ENCODE measurements around the gene TMTC3.
"Not testable (repeated sequence)": the region's sequence is repeated elsewhere in the genome, so short reads cannot be mapped to it uniquely, and the experiment has no call there.

Gene TMTC3

GRCh38 chr12:88167384-88167783 lies 25.3 kb downstream of the TMTC3 start:
- no peak for FAIRE-seq

GRCh38 chr12:88172844-88173407 lies 30.8 kb downstream of the TMTC3 start:
- FAIRE-seq, result no peak

- FAIRE-seq, result no peak
These were observed 33.4 kb downstream of the TMTC3 start for GRCh38 chr12:88175544-88175943.

GRCh38 chr12:88179436-88180014 lies 37.4 kb downstream of the TMTC3 start:
- no peak for FAIRE-seq

GRCh38 chr12:88181881-88182280 lies 39.8 kb downstream of the TMTC3 start:
- no peak for FAIRE-seq

GRCh38 chr12:88182416-88182815 lies 40.3 kb downstream of the TMTC3 start:
- FAIRE-seq, result no peak

GRCh38 chr12:88184196-88184595 lies 42.1 kb downstream of the TMTC3 start:
- no peak for FAIRE-seq

- no peak for FAIRE-seq
These were observed 43.2 kb downstream of the TMTC3 start for GRCh38 chr12:88185279-88185678.

- no peak for FAIRE-seq
These were observed 43.9 kb downstream of the TMTC3 start for GRCh38 chr12:88185988-88186387.

GRCh38 chr12:88187571-88187970 lies 45.5 kb downstream of the TMTC3 start:
- FAIRE-seq, result no peak

GRCh38 chr12:88188180-88188579 lies 46.1 kb downstream of the TMTC3 start:
- FAIRE-seq, result peak; percentile 20

- no peak for FAIRE-seq
These were observed 50.3 kb downstream of the TMTC3 start for GRCh38 chr12:88192426-88192825.

- FAIRE-seq, result no peak
These were observed 52.8 kb downstream of the TMTC3 start for GRCh38 chr12:88194868-88195267.

GRCh38 chr12:88200029-88200428 lies 57.9 kb downstream of the TMTC3 start:
- no peak for FAIRE-seq

GRCh38 chr12:88202500-88202899 lies 60.4 kb downstream of the TMTC3 start:
- FAIRE-seq, result no peak

GRCh38 chr12:88206601-88207000 lies 64.5 kb downstream of the TMTC3 start:
- no peak for FAIRE-seq

GRCh38 chr12:88207921-88208620 lies 66.0 kb downstream of the TMTC3 start:
- FAIRE-seq, result no peak

- FAIRE-seq, result no peak
These were observed 66.6 kb downstream of the TMTC3 start for GRCh38 chr12:88208661-88209060.

- FAIRE-seq, result not testable (repeated sequence)
These were observed 68.2 kb downstream of the TMTC3 start for GRCh38 chr12:88210311-88210710.

GRCh38 chr12:88218293-88218692 lies 76.2 kb downstream of the TMTC3 start:
- FAIRE-seq, result no peak

- no peak for FAIRE-seq
These were observed 77.8 kb downstream of the TMTC3 start for GRCh38 chr12:88219861-88220260.

GRCh38 chr12:88223519-88223918 lies 81.4 kb downstream of the TMTC3 start:
- FAIRE-seq, result no peak

- FAIRE-seq, result no peak
These were observed 83.7 kb downstream of the TMTC3 start for GRCh38 chr12:88225776-88226175.

- no peak for FAIRE-seq
These were observed 85.2 kb downstream of the TMTC3 start for GRCh38 chr12:88227263-88227662.

GRCh38 chr12:88227871-88228270 lies 85.8 kb downstream of the TMTC3 start:
- FAIRE-seq, result no peak
